Mesothelial cell of epicardium (in vitro differentiated cells): ENCODE results near the gene SP140. TPM values are rescaled to one million over a fixed set of nuclear protein-coding genes. Genes with fewer than 3 reads are reported as not detected.

ENCODE experiments used
- DNase-seq, 2 experiments: peaks; one replicate each; pipeline ENCODE4 v3.0.0; 2021; ENCODE audit warnings: low spot score in 2 of 2; ENCODE audit not compliant: unreplicated experiment in 2 of 2
- H3K27ac Mint-ChIP-seq: 2 replicates; pipeline ENCODE4 v1.8.0; 2021; ENCODE audit warnings: mixed read lengths
- H3K27me3 Mint-ChIP-seq: 2 replicates; pipeline ENCODE4 v1.8.0; 2021; ENCODE audit warnings: low read depth, mixed read lengths
- H3K36me3 Mint-ChIP-seq: 2 replicates; pipeline ENCODE4 v1.8.0; 2021; ENCODE audit warnings: mixed read lengths
- H3K4me1 Mint-ChIP-seq: 2 replicates; pipeline ENCODE4 v1.8.0; 2021; ENCODE audit warnings: mixed read lengths
- H3K4me3 Mint-ChIP-seq: 2 replicates; pipeline ENCODE4 v1.8.0; 2021; ENCODE audit warnings: mild to moderate bottlenecking, moderate library complexity, mixed read lengths
- H3K9me3 Mint-ChIP-seq: 2 replicates; pipeline ENCODE4 v1.8.0; 2021; ENCODE audit warnings: mixed read lengths
- CTCF ChIP-seq: fragments of 200-600 bp; sonication (generic); IDR thresholded peaks from one replicate; pipeline ENCODE4 v1.5.0; 2021; ENCODE audit warnings: antibody characterized with exemption; ENCODE audit not compliant: unreplicated experiment
- total RNA-seq: library from RNA; stranded (reverse); gene quantifications from 3 replicates; pipeline ENCODE4 v1.2.1, GENCODE V29; 2021

The SP140 gene
- 0.34 to 0.75 TPM (median 0.54 TPM) in 3 replicates for total RNA-seq

GRCh38 chr2:230225486-230225885 is at the start of gene SP140:
SP140 (plus strand) TSS chr2:230225736; CDS start chr2:230225845, 109 bp downstream.
- no peak for DNase-seq
- Mint-ChIP-seq H3K36me3 (no peaks in the 10 kb centered on the region), H3K9me3 (peaks cover 7% of the 10 kb centered on the region), H3K27ac (no peak within 1 kb of the TSS), H3K4me1 (peaks cover 4% of the 10 kb centered on the region), H3K4me3 (no peak within 1 kb of the TSS), H3K27me3 (no peaks in the 10 kb centered on the region)
- no peak for TF ChIP-seq CTCF

GRCh38 chr2:230176996-230177395 is 48.5 kb upstream of the SP140 start:
- TF ChIP-seq CTCF: no peak
- no peaks in the 10 kb centered on the region for H3K27me3 Mint-ChIP-seq
- DNase-seq: no peak
- H3K9me3 Mint-ChIP-seq: no peaks in the 10 kb centered on the region
- no peaks in the 10 kb centered on the region for H3K4me1 Mint-ChIP-seq
- H3K27ac Mint-ChIP-seq: no peak overlapping the region
- no peak overlapping the region for H3K4me3 Mint-ChIP-seq
- peaks cover 46% of the 10 kb centered on the region for H3K36me3 Mint-ChIP-seq

GRCh38 chr2:230178546-230179485 is 46.7 kb upstream of the SP140 start:
- TF ChIP-seq CTCF: no peak
- Mint-ChIP-seq H3K9me3 (no peaks in the 10 kb centered on the region), H3K36me3 (peaks cover 59% of the 10 kb centered on the region), H3K4me3 (no peak overlapping the region), H3K4me1 (no peaks in the 10 kb centered on the region), H3K27ac (no peak overlapping the region), H3K27me3 (no peaks in the 10 kb centered on the region)
- no peak for DNase-seq

- Mint-ChIP-seq H3K9me3 (no peaks in the 10 kb centered on the region), H3K27ac (no peak overlapping the region), H3K4me1 (no peaks in the 10 kb centered on the region), H3K27me3 (no peaks in the 10 kb centered on the region), H3K4me3 (no peak overlapping the region), H3K36me3 (peaks cover 60% of the 10 kb centered on the region)
- no peak for DNase-seq
- TF ChIP-seq CTCF: no peak
Observed at GRCh38 chr2:230179907-230180306, 45.6 kb upstream of the SP140 start.

- DNase-seq: no peak
- Mint-ChIP-seq H3K27ac (no peak overlapping the region), H3K36me3 (peaks cover 55% of the 10 kb centered on the region)
Observed at GRCh38 chr2:230181195-230181594, 44.3 kb upstream of the SP140 start.

More at GRCh38 chr2:230181195-230181594, 44.3 kb upstream of the SP140 start:
- Mint-ChIP-seq H3K9me3 (no peaks in the 10 kb centered on the region), H3K4me1 (no peaks in the 10 kb centered on the region), H3K27me3 (no peaks in the 10 kb centered on the region), H3K4me3 (no peak overlapping the region)
- TF ChIP-seq CTCF: no peak
